OCI-M2 (cell line): ENCODE results near the gene SAXO1.

Experiments used
- DNase-seq: peaks from one replicate; lab custom pipeline; 2025; ENCODE audit not compliant: unreplicated experiment; lab: John Stamatoyannopoulos, UW

SAXO1 gene

DNA sequence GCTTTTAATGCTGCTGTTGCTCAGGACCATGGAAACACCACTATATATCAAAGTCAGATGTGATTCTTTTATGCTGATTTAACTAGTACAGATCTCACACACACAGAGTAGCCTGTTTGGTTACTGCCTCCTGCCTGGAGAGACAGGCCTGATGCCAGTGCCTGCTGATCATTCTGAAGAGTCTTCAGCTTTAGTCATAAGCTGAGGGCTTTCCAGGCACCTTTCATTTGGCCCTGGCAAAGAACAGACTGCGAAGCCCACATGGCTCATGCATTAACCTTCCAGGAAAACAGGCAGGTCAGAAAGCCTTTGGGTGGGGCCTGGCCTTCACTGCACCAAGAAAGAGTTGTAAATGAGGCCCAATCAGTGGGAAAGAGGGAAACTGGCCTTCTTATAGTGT, 144.7 kb downstream of the SAXO1 start:
- DNase-seq, result no peak

DNA sequence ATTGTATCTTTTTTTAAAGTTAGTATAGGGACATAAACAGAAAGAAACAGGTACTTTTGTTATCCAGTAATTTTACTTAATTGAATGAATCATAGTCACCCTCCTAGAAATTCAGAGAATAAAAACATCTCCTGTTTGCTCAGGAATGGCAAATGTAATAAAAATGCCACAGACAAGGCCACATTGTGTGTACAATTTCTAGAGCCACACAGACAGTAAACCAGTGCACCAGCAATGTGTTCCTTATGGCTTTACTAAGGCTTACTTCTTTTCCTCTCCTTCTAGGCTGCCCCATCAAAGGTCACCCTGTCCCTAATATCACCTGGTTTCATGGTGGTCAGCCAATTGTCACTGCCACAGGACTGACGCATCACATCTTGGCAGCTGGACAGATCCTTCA, 145.5 kb downstream of the SAXO1 start:
- no peak for DNase-seq

DNA sequence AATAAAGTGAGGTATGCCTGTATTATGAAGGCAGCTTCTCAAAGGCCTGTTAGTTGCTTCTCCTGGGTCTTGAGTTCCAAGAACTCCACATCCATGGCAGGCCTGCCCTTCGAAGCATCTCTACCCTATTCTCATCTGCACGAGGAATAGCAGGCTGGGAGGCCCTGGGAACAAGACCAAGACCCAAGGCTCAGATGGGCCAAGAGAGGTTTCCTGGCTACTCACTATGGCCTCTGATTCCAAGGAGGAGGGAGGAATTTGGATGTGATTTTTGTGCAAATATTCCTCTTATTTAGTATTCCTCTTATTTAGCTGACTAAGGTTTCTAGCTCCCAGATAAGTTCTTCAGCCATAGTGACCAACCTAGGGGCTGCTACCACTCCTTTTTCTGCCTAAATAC, 151.3 kb downstream of the SAXO1 start:
- DNase-seq, result no peak

DNA sequence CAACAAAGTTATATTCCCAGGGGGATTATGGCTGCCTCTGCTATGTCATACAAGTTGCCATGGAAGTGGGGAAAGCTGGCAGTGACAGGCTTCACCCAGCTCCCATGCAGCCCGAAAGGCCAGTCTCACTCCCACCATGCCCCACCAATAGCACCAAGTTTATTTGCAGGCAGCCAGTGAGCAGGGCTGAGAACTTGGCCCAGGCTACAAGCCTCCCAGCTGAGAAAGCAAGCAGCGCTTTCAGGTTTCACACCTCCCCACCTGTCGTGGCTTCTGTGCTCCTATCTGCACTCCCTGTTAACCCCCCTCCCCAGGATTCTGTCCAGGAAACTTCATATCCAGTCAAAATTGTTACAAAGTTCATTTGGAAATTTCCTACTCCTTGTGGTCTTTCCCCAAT, 155.0 kb downstream of the SAXO1 start:
- DNase-seq, result no peak
